ENCODE data around the gene CMSS1.

- no peak for TF ChIP-seq CTCF (conservative IDR thresholded peaks at IDR 0.05; ENCODE audit: low read length)
- TF ChIP-seq EZH2phosphoT487 (IDR thresholded peaks at IDR 0.05; ENCODE audit: borderline replicate concordance), result no peak
Measured at GRCh38 chr3:99833617-99834205, 16.0 kb downstream of the CMSS1 start.

Data from Loucy (cell line).